HEK293T (cell line): ENCODE data around the gene ZNF521.

Experiments
- CTCF ChIA-PET: fragments of 350-600 bp; formaldehyde crosslinking; extraction: SDS; loops from one replicate; lab custom pipeline; 2021; ENCODE audit warnings: antibody characterized with exemption, inconsistent platforms; lab: Yijun Ruan, JAX
- POLR2A ChIA-PET: fragments of 350-600 bp; formaldehyde crosslinking; extraction: SDS; loops from one replicate; lab custom pipeline; 2020; ENCODE audit warnings: antibody characterized with exemption, inconsistent platforms; lab: Yijun Ruan, JAX
- DNase-seq: peaks from one replicate; pipeline ENCODE4 v3.0.0; 2012; ENCODE audit warnings: mixed read lengths; ENCODE audit errors: extremely low spot score
- ARNT ChIP-seq: fragments of 450-650 bp; IDR thresholded peaks from 2 replicates; pipeline ENCODE4 v1.6.1; 2017; ENCODE audit warnings: mild to moderate bottlenecking
- BHLHE40 ChIP-seq: fragments of 450-650 bp; IDR thresholded peaks from 2 replicates; pipeline ENCODE4 v1.6.1; 2016; ENCODE audit warnings: mild to moderate bottlenecking, moderate library complexity, borderline replicate concordance
- CTBP1 ChIP-seq: fragments of 450-650 bp; IDR thresholded peaks from 2 replicates; pipeline ENCODE4 v1.6.1; 2016; ENCODE audit warnings: borderline replicate concordance
- ELF4 ChIP-seq: fragments of 450-650 bp; IDR thresholded peaks from 2 replicates; pipeline ENCODE4 v1.6.1; 2017; ENCODE audit warnings: antibody characterized with exemption
- FOXA1 ChIP-seq: fragments of 450-650 bp; IDR thresholded peaks from 2 replicates; pipeline ENCODE4 v1.6.1; 2016; ENCODE audit warnings: mild to moderate bottlenecking
- FOXK2 ChIP-seq: fragments of 450-650 bp; IDR thresholded peaks from 2 replicates; pipeline ENCODE4 v1.6.1; 2016; ENCODE audit warnings: mild to moderate bottlenecking
- FOXM1 ChIP-seq: fragments of 450-650 bp; IDR thresholded peaks from 2 replicates; pipeline ENCODE4 v1.6.1; 2017; ENCODE audit warnings: mild to moderate bottlenecking, borderline replicate concordance
- HDGF ChIP-seq: fragments of 450-650 bp; IDR thresholded peaks from 2 replicates; pipeline ENCODE4 v1.6.1; 2017; ENCODE audit warnings: antibody characterized with exemption, borderline replicate concordance
- L3MBTL2 ChIP-seq: fragments of 450-650 bp; conservative IDR thresholded peaks from 2 replicates; pipeline ENCODE4 v1.6.1; 2016; ENCODE audit warnings: mild to moderate bottlenecking
- LEF1 ChIP-seq: fragments of 450-650 bp; IDR thresholded peaks from 2 replicates; pipeline ENCODE4 v1.6.1; 2017; ENCODE audit warnings: mild to moderate bottlenecking, borderline replicate concordance
- NFRKB ChIP-seq: fragments of 450-650 bp; IDR thresholded peaks from 2 replicates; pipeline ENCODE4 v1.6.1; 2016; ENCODE audit warnings: mild to moderate bottlenecking, moderate library complexity
- SP1 ChIP-seq: fragments of 450-650 bp; IDR thresholded peaks from 2 replicates; pipeline ENCODE4 v1.6.1; 2017
- SUZ12 ChIP-seq: fragments of 450-650 bp; IDR thresholded peaks from 2 replicates; pipeline ENCODE4 v1.6.1; 2016; ENCODE audit warnings: mild to moderate bottlenecking
- TARDBP ChIP-seq: fragments of 450-650 bp; IDR thresholded peaks from 2 replicates; pipeline ENCODE4 v1.6.1; 2016
- ZNF384 ChIP-seq: fragments of 450-650 bp; IDR thresholded peaks from 2 replicates; pipeline ENCODE4 v1.6.1; 2016
- TF ChIP-seq, protein P1 (sequence below): fragments of 450-650 bp; IDR thresholded peaks from 2 replicates; pipeline ENCODE4 v1.6.1; 2016

The ZNF521 gene

GRCh38 chr18:25123438-25124232 lies 228.3 kb downstream of the ZNF521 start:
- TF ChIP-seq BHLHE40: no peak
- TF ChIP-seq CTBP1: no peak
- TF ChIP-seq L3MBTL2: no peak
- TF ChIP-seq, protein P1, sequence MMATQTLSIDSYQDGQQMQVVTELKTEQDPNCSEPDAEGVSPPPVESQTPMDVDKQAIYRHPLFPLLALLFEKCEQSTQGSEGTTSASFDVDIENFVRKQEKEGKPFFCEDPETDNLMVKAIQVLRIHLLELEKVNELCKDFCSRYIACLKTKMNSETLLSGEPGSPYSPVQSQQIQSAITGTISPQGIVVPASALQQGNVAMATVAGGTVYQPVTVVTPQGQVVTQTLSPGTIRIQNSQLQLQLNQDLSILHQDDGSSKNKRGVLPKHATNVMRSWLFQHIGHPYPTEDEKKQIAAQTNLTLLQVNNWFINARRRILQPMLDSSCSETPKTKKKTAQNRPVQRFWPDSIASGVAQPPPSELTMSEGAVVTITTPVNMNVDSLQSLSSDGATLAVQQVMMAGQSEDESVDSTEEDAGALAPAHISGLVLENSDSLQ: no peak
- no peak for TF ChIP-seq HDGF
- TF ChIP-seq FOXM1: no peak
- TF ChIP-seq ARNT: no peak
- no peak for TF ChIP-seq ZNF384
- no peak for TF ChIP-seq SUZ12
- TF ChIP-seq LEF1: no peak
- TF ChIP-seq TARDBP: no peak
- ChIA-PET POLR2A (no interaction called here), CTCF (no interaction called here)
- DNase-seq: no peak

GRCh38 chr18:25121442-25121841 lies 230.5 kb downstream of the ZNF521 start:
- CTCF ChIA-PET: interaction anchor here (0.7 kb wide), 1 partner anchor 777 kb away, joined by 5 read pairs; no protein-coding TSS in a partner anchor
- TF ChIP-seq HDGF (no peak), BHLHE40 (no peak), FOXM1 (no peak), ARNT (no peak), ELF4 (no peak), NFRKB (no peak)
- TF ChIP-seq, protein P1: no peak
- no peak for DNase-seq
- POLR2A ChIA-PET: no interaction called here

DNA sequence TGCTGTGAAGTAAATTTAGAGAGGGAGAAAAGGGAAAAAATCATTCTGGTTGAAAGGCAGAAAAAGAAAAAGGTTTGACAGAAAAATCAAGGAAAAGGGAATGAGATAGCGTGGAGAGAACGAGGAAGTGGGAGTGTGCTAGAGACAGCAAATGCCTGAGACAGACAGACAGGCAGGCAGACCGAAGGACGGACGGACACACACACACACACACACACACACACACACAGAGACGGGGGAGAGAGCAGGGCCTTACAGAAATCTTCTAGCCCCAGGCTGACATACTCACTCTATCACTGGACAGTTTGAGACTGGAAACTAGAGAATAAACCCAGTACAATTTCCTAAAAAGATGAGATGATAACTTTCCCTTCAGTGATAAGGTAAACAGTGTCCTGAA lies 238.4 kb downstream of the ZNF521 start:
- CTCF ChIA-PET: no interaction called here
- no peak for TF ChIP-seq SP1
- TF ChIP-seq ZNF384: no peak
- no peak for TF ChIP-seq HDGF
- TF ChIP-seq, protein P1: no peak
- no peak for TF ChIP-seq CTBP1
- TF ChIP-seq ARNT: no peak
- TF ChIP-seq NFRKB: no peak
- no peak for TF ChIP-seq SUZ12
- TF ChIP-seq FOXK2: no peak
- no peak for TF ChIP-seq LEF1
- TF ChIP-seq ELF4: no peak
- TF ChIP-seq L3MBTL2: no peak
- TF ChIP-seq FOXM1: no peak
- TF ChIP-seq FOXA1: no peak
- no peak for TF ChIP-seq BHLHE40
- POLR2A ChIA-PET: no interaction called here
- no peak for DNase-seq

DNA sequence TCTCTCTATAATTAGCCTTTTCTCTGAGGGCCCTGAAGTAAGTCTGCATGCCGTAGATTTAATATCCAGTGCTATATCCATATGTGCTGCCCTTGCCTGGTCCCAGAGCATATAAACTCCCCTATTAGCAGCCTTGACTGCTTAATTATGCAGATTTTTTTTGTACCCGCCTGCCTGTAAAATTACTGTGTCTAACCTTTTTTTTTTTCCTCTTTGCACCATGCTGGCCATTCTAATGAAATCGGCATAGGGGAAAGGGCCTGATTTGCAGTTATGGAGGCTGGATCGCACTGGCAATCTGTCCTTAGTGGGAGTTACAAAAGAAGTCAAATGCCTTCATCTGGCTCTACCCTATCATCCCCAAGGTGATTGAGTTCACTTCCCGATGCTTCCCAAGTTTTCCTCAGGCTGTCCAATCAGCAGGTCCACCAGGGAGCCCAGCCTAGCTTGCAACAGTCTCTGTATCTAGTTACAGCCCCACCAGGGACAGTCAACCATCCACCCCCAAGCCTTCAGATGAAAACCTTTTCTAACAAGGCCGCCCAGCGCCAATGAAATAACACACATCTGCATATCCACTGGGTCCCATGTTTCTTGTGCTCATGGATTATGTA lies 239.0 kb downstream of the ZNF521 start:
- no peak for DNase-seq
- ChIA-PET POLR2A (no interaction called here), CTCF (interaction anchor here (1.1 kb wide), 1 partner anchor 10 kb away, joined by 3 read pairs; no protein-coding TSS in a partner anchor)
- TF ChIP-seq HDGF (no peak), ELF4 (no peak), LEF1 (no peak), SUZ12 (no peak), ARNT (no peak)

GRCh38 chr18:25111377-25112288 lies 240.3 kb downstream of the ZNF521 start:
- ChIA-PET CTCF (interaction anchor here (1.1 kb wide), 1 partner anchor 9 kb away, joined by 3 read pairs; no protein-coding TSS in a partner anchor), POLR2A (no interaction called here)
- TF ChIP-seq L3MBTL2 (no peak), NFRKB (no peak), TARDBP (no peak)
- DNase-seq: no peak

DNA sequence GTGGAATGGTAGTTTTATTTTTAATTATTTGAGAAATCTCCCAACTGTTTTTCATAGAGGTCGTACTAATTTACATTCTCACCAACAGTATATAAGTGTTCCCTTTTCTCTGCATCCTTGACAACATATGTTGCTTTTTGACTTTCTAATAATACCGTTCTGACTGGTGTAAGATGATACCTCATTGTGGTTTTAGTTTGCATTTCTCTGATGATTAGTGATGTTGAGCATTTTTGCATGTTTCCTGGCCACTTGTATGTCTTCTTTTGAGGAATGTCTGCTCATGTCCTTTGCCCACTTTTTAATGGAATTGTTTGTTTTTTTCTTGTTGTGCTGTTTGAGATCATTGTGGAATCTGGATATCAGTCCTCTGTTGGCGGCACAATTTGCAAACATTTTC lies 242.5 kb downstream of the ZNF521 start:
- ChIA-PET POLR2A (no interaction called here), CTCF (no interaction called here)
- no peak for DNase-seq
- no peak for TF ChIP-seq HDGF
- no peak for TF ChIP-seq CTBP1
- no peak for TF ChIP-seq ZNF384
- no peak for TF ChIP-seq FOXK2
- TF ChIP-seq FOXA1: no peak
